SK-N-SH (cell line): ENCODE measurements around the gene IL31. TPM values are rescaled to one million over a fixed set of nuclear protein-coding genes. Genes with fewer than 3 reads are reported as not detected.

Source experiments
- CTCF ChIA-PET: fragments of 300-600, 350-600 bp; formaldehyde crosslinking; extraction: SDS; loops from one replicate; lab custom pipeline; 2021; lab: Yijun Ruan, JAX
- POLR2A ChIA-PET: fragments of 350-600 bp; sonication (Branson Sonifier 250); formaldehyde crosslinking; extraction: SDS; loops from one replicate; lab custom pipeline; 2020; ENCODE audit warnings: antibody characterized with exemption, inconsistent platforms; lab: Yijun Ruan, JAX
- DNase-seq: peaks from one replicate; pipeline ENCODE4 v3.0.0; 2012
- H2AFZ ChIP-seq: fragments of 200-600 bp; sonication (generic); 2 replicates; pipeline ENCODE4 v1.8.1; 2016; ENCODE audit warnings: antibody characterized with exemption, mild to moderate bottlenecking, low read depth
- H3F3A ChIP-seq: fragments of 200-600 bp; sonication (generic); replicated peaks from 2 replicates; pipeline ENCODE3; 2016; ENCODE audit warnings: antibody characterized with exemption, mild to moderate bottlenecking; ENCODE audit not compliant: insufficient read depth
- H3K27ac ChIP-seq, 2 experiments: fragments of 200-500 bp in 1 of 2; fragments of 200-600 bp in 1 of 2; sonication (Bioruptor generic) in 1 of 2; sonication (generic), shearing (Covaris generic) in 1 of 2; 2 replicates each; pipeline versions ENCODE4 v1.5.1 to v1.6.1; 2014 to 2016; ENCODE audit warnings: low read depth in 2 of 2, inconsistent platforms in 1 of 2, low read length in 1 of 2, mild to moderate bottlenecking in 1 of 2, mixed read lengths in 1 of 2
- H3K27me3 ChIP-seq: fragments of 200-600 bp; sonication (generic), shearing (Covaris generic); 2 replicates; pipeline ENCODE4 v1.6.1; 2016; ENCODE audit warnings: mixed run types; ENCODE audit not compliant: insufficient read depth
- H3K36me3 ChIP-seq, 2 experiments: fragments of 200-500 bp in 1 of 2; fragments of 200-600 bp in 1 of 2; sonication (Bioruptor generic) in 1 of 2; sonication (generic) in 1 of 2; replicated peaks in 1 of 2; 2 replicates each; pipeline versions ENCODE3 to v1.5.1; 2014 to 2016; ENCODE audit warnings: low read length in 1 of 2, mild to moderate bottlenecking in 1 of 2; ENCODE audit not compliant: insufficient read depth in 2 of 2, control insufficient read depth in 1 of 2
- H3K4me1 ChIP-seq, 2 experiments: fragments of 200-500 bp in 1 of 2; fragments of 200-600 bp in 1 of 2; sonication (Bioruptor generic) in 1 of 2; sonication (generic), shearing (Covaris generic) in 1 of 2; 2 replicates each; pipeline versions ENCODE4 v1.5.1 to v1.6.1; 2014 to 2016; ENCODE audit warnings: low read depth in 1 of 2, low read length in 1 of 2, mixed run types in 1 of 2; ENCODE audit not compliant: insufficient read depth in 2 of 2, control insufficient read depth in 1 of 2
- H3K4me2 ChIP-seq: fragments of 200-600 bp; sonication (generic), shearing (Covaris generic); 2 replicates; pipeline ENCODE4 v1.6.1; 2017; ENCODE audit warnings: mixed run types
- H3K4me3 ChIP-seq, 2 experiments: fragments of 200-500 bp in 1 of 2; fragments of 200-600 bp in 1 of 2; sonication (Bioruptor generic) in 1 of 2; sonication (generic), shearing (Covaris generic) in 1 of 2; 2 replicates each; pipeline versions ENCODE4 v1.5.1 to v1.8.1; 2014 to 2016; ENCODE audit warnings: low read depth in 2 of 2, inconsistent platforms in 1 of 2, low read length in 1 of 2, mild to moderate bottlenecking in 1 of 2, mixed read lengths in 1 of 2, moderate library complexity in 1 of 2
- H3K79me2 ChIP-seq: fragments of 200-600 bp; sonication (generic); 2 replicates; pipeline ENCODE4 v1.8.1; 2017; ENCODE audit warnings: mild to moderate bottlenecking; ENCODE audit not compliant: insufficient read depth
- H3K9ac ChIP-seq: fragments of 200-600 bp; sonication (generic); 2 replicates; pipeline ENCODE4 v1.6.1; 2017; ENCODE audit warnings: mixed run types
- H3K9me2 ChIP-seq: fragments of 200-600 bp; sonication (generic); 2 replicates; pipeline ENCODE4 v1.6.1; 2017; ENCODE audit warnings: mixed run types
- H3K9me3 ChIP-seq: fragments of 200-600 bp; sonication (generic); 2 replicates; pipeline ENCODE4 v1.6.1; 2017; ENCODE audit warnings: mixed run types, mild to moderate bottlenecking, moderate library complexity
- H4K20me1 ChIP-seq: fragments of 200-600 bp; sonication (generic); 2 replicates; pipeline ENCODE4 v1.6.1; 2017; ENCODE audit warnings: mild to moderate bottlenecking, mixed run types; ENCODE audit not compliant: insufficient read depth
- ELF1 ChIP-seq: IDR thresholded peaks from 2 replicates; pipeline ENCODE4 v1.4.0; 2012
- EZH2phosphoT487 ChIP-seq: fragments of 200-600 bp; sonication (generic); IDR thresholded peaks from 2 replicates; pipeline ENCODE4 v1.6.1; 2017; ENCODE audit warnings: low read depth, mixed run types, mild to moderate bottlenecking, antibody characterized with exemption, moderate library complexity, borderline replicate concordance
- FOSL2 ChIP-seq: IDR thresholded peaks from 2 replicates; pipeline ENCODE4 v1.4.0; 2012; ENCODE audit warnings: low read depth, mild to moderate bottlenecking, moderate library complexity, borderline replicate concordance
- FOXM1 ChIP-seq: IDR thresholded peaks from 2 replicates; pipeline ENCODE4 v1.4.0; 2012; ENCODE audit warnings: low read depth, mild to moderate bottlenecking
- GABPA ChIP-seq: IDR thresholded peaks from 2 replicates; pipeline ENCODE4 v1.4.0; 2012; ENCODE audit warnings: low read depth, mild to moderate bottlenecking
- JUND ChIP-seq: IDR thresholded peaks from 2 replicates; pipeline ENCODE4 v1.4.0; 2012
- MEF2A ChIP-seq: IDR thresholded peaks from 2 replicates; pipeline ENCODE4 v1.4.0; 2012; ENCODE audit warnings: low read depth, borderline replicate concordance
- NRF1 ChIP-seq: IDR thresholded peaks from 2 replicates; pipeline ENCODE4 v1.6.1; 2012; ENCODE audit warnings: low read depth, mild to moderate bottlenecking, low read length
- RAD21 ChIP-seq: IDR thresholded peaks from 2 replicates; pipeline ENCODE4 v1.6.1; 2012; ENCODE audit warnings: mild to moderate bottlenecking, low read length
- RCOR1 ChIP-seq: fragments of 150-350 bp; IDR thresholded peaks from 2 replicates; pipeline ENCODE4 v1.6.1; 2017; ENCODE audit warnings: antibody characterized with exemption, low read length
- RFX5 ChIP-seq: IDR thresholded peaks from 2 replicates; pipeline ENCODE4 v1.6.1; 2012; ENCODE audit warnings: mild to moderate bottlenecking, improper control_type of control experiment, low read length
- SIN3A ChIP-seq: IDR thresholded peaks from 2 replicates; pipeline ENCODE4 v1.6.1; 2012; ENCODE audit warnings: low read depth, mild to moderate bottlenecking, low read length, moderate library complexity, borderline replicate concordance
- TCF12 ChIP-seq: IDR thresholded peaks from 2 replicates; pipeline ENCODE4 v1.4.0; 2012
- WGBS: methylation state at CpG from one replicate; pipeline ENCODE4 v1.1.6; 2017; ENCODE audit warnings: low lambda C conversion rate; 5-methylcytosine and 5-hydroxymethylcytosine counted together
- polyA plus RNA-seq, 3 experiments: library from polyadenylated mRNA; depleted of rRNA; stranded (reverse); fragments of >200 nt; gene quantifications; 2 replicates each; pipeline ENCODE4 v1.2.3, GENCODE V29; 2012
- TF ChIP-seq, protein P1 (sequence below): IDR thresholded peaks from 2 replicates; pipeline ENCODE4 v1.4.0; 2012; ENCODE audit warnings: low read depth, borderline replicate concordance
- TF ChIP-seq, protein P2 (sequence below): fragments of 150-350 bp; IDR thresholded peaks from 2 replicates; pipeline ENCODE4 v1.6.1; 2017; ENCODE audit warnings: antibody characterized with exemption, low read length, low read depth, borderline replicate concordance
- TF ChIP-seq, protein P3 (sequence below): IDR thresholded peaks from 2 replicates; pipeline ENCODE4 v1.4.0; 2012; ENCODE audit warnings: low read depth
- TF ChIP-seq, protein P4 (sequence below): IDR thresholded peaks from 2 replicates; pipeline ENCODE4 v1.4.0; 2012; ENCODE audit warnings: low read depth, borderline replicate concordance

The IL31 gene
- polyA plus RNA-seq, 1 of the 3 experiments (the other 2 are of a cell fraction), result not detected

DNA sequence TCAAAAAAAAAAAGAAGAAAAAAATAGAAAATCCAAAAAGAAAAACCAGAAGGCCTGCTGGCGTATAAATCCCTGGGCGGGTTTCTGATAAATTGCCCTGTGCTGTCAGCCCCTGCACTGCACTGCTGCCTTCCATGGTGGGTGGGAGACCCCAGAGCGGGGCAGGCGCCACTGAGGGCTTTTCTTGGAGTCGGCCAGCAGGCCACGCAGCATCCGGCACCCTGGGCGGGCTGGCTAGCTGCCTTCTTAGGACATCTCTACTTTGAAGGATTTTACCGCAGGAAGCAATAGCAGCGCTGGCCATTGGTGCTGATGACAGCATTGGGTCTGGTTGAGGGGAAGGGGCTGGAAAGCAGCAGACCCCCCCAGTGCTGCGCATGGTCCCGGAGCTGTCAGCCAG, 29.1 kb downstream of the IL31 start:
- POLR2A ChIA-PET, result no interaction called here

DNA sequence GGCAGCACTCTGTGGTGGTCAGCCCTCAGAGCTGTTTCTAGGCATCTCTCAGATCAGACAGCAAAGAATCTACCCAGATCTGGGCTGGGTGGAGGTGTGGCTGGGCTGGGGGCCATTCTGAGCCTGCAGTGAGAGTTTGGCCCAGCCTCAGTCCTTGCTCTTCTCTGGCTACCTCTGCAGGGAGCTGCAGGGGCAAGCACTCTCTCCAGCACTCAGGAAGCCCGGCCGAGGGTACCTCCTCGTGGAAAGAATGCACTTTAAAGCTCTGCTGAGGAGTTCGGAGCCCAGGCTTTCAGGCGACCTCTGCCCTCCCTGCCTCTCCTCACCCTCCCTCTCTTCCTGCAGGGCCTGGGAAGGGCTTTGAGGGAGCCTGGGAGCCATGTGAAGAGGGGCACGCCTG, 31.2 kb downstream of the IL31 start:
- no peaks in the 10 kb centered on the region for H3K27me3 ChIP-seq
- 80% methylated on average over 2 of the region's 6 CpGs for WGBS
- CTCF ChIA-PET, result interaction anchor here (1.9 to 2.2 kb wide), 2 partner anchors 19 to 213 kb away, joined by 5 to 10 read pairs; no protein-coding TSS in a partner anchor

More for the DNA sequence above, 29.1 kb downstream of the IL31 start:
- 98% methylated on average over 10 of the region's 12 CpGs for WGBS
- Histone ChIP-seq H3K27ac (no peak overlapping the region), H3K27me3 (no peaks in the 10 kb centered on the region), H3K4me1 (no peaks in the 10 kb centered on the region), H3K9me3 (no peaks in the 10 kb centered on the region), H2AFZ (no peak overlapping the region), H3F3A (no peaks in the 10 kb centered on the region), H3K36me3 (peaks cover 0 to 27% of the 10 kb centered on the region in 2 experiments), H3K9ac (no peak overlapping the region), H3K4me3 (no peak overlapping the region), H4K20me1 (no peaks in the 10 kb centered on the region), H3K79me2 (no peaks in the 10 kb centered on the region), H3K9me2 (no peaks in the 10 kb centered on the region), H3K4me2 (no peak overlapping the region)
- TF ChIP-seq NRF1, result no peak
- DNase-seq, result no peak
- CTCF ChIA-PET, result interaction anchor here (3.4 to 8.0 kb wide), 2 partner anchors 22 to 46 kb away, joined by 14 to 51 read pairs; no protein-coding TSS in a partner anchor

DNA sequence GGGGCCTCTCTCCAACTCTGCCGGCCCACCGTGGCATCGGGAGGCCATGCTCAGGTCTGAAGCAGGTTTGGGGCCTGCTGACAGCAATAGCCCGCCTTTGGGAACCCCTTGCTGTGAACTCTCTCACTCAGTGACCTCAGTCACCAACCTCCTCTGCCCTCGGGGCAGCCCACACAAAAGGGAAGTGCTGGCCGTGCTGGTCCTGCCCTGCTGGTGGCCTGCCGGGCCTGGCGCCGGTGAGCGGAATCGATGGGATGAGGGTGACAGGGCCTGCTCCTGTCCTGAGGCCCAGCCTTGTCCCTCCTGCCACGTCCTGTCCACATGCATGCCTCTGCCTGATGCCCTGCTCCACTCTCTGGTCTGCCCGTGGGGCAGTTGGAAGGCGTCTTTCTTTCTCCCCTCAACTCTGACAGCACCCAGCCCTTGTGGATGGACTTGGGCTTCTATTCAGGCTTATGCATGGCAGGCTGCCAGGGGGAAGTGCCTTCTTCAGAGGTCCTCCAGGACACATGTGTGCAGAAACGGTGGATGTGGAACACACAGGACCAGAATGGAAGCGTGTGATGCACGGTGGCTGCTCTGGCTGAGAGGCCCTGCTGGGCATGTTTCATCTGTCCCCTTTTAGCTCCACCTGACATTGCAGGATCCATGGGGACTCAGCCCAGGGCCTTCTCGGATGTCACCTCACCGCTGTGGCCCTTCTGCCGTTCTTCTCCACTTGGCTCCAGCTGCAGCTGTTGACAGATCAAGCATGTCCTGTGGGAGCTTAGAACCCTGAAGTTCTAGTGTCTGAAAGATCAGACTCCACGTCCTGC, 31.9 kb downstream of the IL31 start:
- ChIA-PET CTCF (interaction anchor here (1.2 to 2.2 kb wide), 3 partner anchors 18 to 214 kb away, joined by 3 to 10 read pairs (median 5); no protein-coding TSS in a partner anchor), POLR2A (no interaction called here)
- Histone ChIP-seq H3K4me3 (no peak overlapping the region), H3K4me1 (no peaks in the 10 kb centered on the region), H2AFZ (no peak overlapping the region), H3F3A (no peaks in the 10 kb centered on the region), H3K4me2 (no peak overlapping the region), H3K27me3 (no peaks in the 10 kb centered on the region), H3K27ac (no peak overlapping the region), H3K9me2 (no peaks in the 10 kb centered on the region), H3K36me3 (peaks cover 0 to 40% of the 10 kb centered on the region in 2 experiments), H3K9me3 (no peaks in the 10 kb centered on the region), H4K20me1 (no peaks in the 10 kb centered on the region), H3K9ac (no peak overlapping the region), H3K79me2 (no peaks in the 10 kb centered on the region)
- DNase-seq, result no peak
- 91% methylated on average over 15 of the region's 21 CpGs for WGBS
- TF ChIP-seq FOXM1 (no peak), RFX5 (no peak), EZH2phosphoT487 (no peak), SIN3A (no peak), ELF1 (no peak), NRF1 (no peak), MEF2A (no peak), GABPA (no peak), JUND (no peak), RAD21 (no peak), FOSL2 (no peak)
- TF ChIP-seq, protein P1, sequence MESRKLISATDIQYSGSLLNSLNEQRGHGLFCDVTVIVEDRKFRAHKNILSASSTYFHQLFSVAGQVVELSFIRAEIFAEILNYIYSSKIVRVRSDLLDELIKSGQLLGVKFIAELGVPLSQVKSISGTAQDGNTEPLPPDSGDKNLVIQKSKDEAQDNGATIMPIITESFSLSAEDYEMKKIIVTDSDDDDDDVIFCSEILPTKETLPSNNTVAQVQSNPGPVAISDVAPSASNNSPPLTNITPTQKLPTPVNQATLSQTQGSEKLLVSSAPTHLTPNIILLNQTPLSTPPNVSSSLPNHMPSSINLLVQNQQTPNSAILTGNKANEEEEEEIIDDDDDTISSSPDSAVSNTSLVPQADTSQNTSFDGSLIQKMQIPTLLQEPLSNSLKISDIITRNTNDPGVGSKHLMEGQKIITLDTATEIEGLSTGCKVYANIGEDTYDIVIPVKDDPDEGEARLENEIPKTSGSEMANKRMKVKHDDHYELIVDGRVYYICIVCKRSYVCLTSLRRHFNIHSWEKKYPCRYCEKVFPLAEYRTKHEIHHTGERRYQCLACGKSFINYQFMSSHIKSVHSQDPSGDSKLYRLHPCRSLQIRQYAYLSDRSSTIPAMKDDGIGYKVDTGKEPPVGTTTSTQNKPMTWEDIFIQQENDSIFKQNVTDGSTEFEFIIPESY, result no peak
- TF ChIP-seq, protein P2, sequence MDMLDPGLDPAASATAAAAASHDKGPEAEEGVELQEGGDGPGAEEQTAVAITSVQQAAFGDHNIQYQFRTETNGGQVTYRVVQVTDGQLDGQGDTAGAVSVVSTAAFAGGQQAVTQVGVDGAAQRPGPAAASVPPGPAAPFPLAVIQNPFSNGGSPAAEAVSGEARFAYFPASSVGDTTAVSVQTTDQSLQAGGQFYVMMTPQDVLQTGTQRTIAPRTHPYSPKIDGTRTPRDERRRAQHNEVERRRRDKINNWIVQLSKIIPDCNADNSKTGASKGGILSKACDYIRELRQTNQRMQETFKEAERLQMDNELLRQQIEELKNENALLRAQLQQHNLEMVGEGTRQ, result no peak
- TF ChIP-seq, protein P3, sequence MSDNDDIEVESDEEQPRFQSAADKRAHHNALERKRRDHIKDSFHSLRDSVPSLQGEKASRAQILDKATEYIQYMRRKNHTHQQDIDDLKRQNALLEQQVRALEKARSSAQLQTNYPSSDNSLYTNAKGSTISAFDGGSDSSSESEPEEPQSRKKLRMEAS, result no peak
- TF ChIP-seq, protein P4, sequence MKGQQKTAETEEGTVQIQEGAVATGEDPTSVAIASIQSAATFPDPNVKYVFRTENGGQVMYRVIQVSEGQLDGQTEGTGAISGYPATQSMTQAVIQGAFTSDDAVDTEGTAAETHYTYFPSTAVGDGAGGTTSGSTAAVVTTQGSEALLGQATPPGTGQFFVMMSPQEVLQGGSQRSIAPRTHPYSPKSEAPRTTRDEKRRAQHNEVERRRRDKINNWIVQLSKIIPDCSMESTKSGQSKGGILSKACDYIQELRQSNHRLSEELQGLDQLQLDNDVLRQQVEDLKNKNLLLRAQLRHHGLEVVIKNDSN, result no peak

More for the DNA sequence above, 31.2 kb downstream of the IL31 start:
- H3K36me3 ChIP-seq, result peaks cover 0 to 37% of the 10 kb centered on the region in 2 experiments
- H3K9me2 ChIP-seq, result no peaks in the 10 kb centered on the region
- POLR2A ChIA-PET, result no interaction called here
- no peaks in the 10 kb centered on the region for H3K79me2 ChIP-seq
- no peaks in the 10 kb centered on the region for H4K20me1 ChIP-seq
- no peak overlapping the region for H3K4me3 ChIP-seq
- DNase-seq, result no peak
- H3K9ac ChIP-seq, result no peak overlapping the region
- no peaks in the 10 kb centered on the region for H3K9me3 ChIP-seq
- TF ChIP-seq TCF12 (no peak), ELF1 (no peak), RCOR1 (no peak)
- TF ChIP-seq, all 33 proteins: peak for 0
- H3F3A ChIP-seq, result no peaks in the 10 kb centered on the region
- no peak overlapping the region for H3K4me2 ChIP-seq
- H2AFZ ChIP-seq, result no peak overlapping the region
- no peak overlapping the region for H3K27ac ChIP-seq
- H3K4me1 ChIP-seq, result no peaks in the 10 kb centered on the region
